ENCODE measurements around the gene PCDHGA5.
"Not testable (repeated sequence)": the region's sequence is repeated elsewhere in the genome, so short reads cannot be mapped to it uniquely, and the experiment has no call there.

The PCDHGA5 gene

GRCh38 chr5:141343242-141343952, 20.6 kb upstream of the PCDHGA5 start, which contains the start of gene PCDHGA3:
Gene PCDHGA3, plus strand, starts transcription at chr5:141343829. Its CDS starts 205 bp downstream, at chr5:141344034.
- no peak within 1 kb of the TSS for H3K4me3 ChIP-seq (ENCODE audit: low read length)
- peaks cover 23% of the 10 kb centered on the region; the same call in 1 of the 2 replicates for H3K9me3 ChIP-seq (ENCODE audit: control insufficient read depth, insufficient read depth, low read length)
- H3K9me2 ChIP-seq (replicated peaks; ENCODE audit: control insufficient read depth, low read length), result no peaks in the 10 kb centered on the region

DNA sequence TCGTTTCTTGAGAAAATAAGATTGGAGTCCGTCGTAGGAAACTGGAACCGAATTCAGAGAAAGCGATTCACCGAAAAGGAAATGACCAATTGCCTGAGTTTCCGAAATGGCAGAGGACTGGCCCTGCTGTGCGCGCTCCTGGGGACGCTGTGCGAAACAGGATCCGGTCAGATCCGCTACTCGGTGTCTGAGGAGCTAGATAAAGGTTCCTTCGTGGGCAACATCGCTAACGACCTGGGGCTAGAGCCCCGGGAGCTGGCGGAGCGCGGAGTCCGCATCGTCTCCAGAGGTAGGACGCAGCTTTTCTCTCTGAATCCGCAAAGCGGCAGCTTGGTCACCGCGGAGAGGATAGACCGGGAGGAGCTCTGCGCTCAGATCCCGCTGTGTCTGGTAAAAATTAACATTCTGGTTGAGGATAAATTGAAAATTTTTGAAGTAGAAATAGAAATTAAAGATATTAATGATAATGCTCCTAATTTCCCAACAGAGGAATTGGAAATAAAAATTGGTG, 20.0 kb upstream of the PCDHGA5 start:
- Histone ChIP-seq H3K27me3 (ENCODE audit: control insufficient read depth, low read length) (no peaks in the 10 kb centered on the region), H3K27ac (ENCODE audit: low read depth, low read length) (no peak overlapping the region), H3K36me3 (ENCODE audit: control insufficient read depth, low read length) (no peaks in the 10 kb centered on the region), H3K4me1 (ENCODE audit: control insufficient read depth, low read length) (no peaks in the 10 kb centered on the region), H3K79me2 (ENCODE audit: control insufficient read depth, low read length) (no peaks in the 10 kb centered on the region), H3K9me2 (replicated peaks; ENCODE audit: control insufficient read depth, low read length) (no peaks in the 10 kb centered on the region), H3K4me2 (ENCODE audit: low read length) (no peak overlapping the region), H4K20me1 (ENCODE audit: control insufficient read depth, insufficient read depth, low read depth, low read length) (no peaks in the 10 kb centered on the region), H3F3A (ENCODE audit: control insufficient read depth, insufficient read depth) (no peaks in the 10 kb centered on the region), H3K9me3 (ENCODE audit: control insufficient read depth, insufficient read depth, low read length) (peaks cover 18% of the 10 kb centered on the region; the same call in 1 of the 2 replicates), H3K4me3 (ENCODE audit: low read length) (no peak overlapping the region)
- TF ChIP-seq CTCF (IDR thresholded peaks at IDR 0.05; ENCODE audit: low read depth, low read length, poor library complexity, severe bottlenecking), result no peak
- no peak for TF ChIP-seq EZH2phosphoT487 (IDR thresholded peaks at IDR 0.05; ENCODE audit: borderline replicate concordance, low read length)

More at GRCh38 chr5:141343242-141343952, 20.6 kb upstream of the PCDHGA5 start, which contains the start of gene PCDHGA3:
- no peaks in the 10 kb centered on the region for H4K20me1 ChIP-seq (ENCODE audit: control insufficient read depth, insufficient read depth, low read depth, low read length)
- H3K36me3 ChIP-seq (ENCODE audit: control insufficient read depth, low read length), result no peaks in the 10 kb centered on the region
- H3K27me3 ChIP-seq (ENCODE audit: control insufficient read depth, low read length), result no peaks in the 10 kb centered on the region
- no peak for TF ChIP-seq EZH2phosphoT487 (IDR thresholded peaks at IDR 0.05; ENCODE audit: borderline replicate concordance, low read length)
- peak; percentile 65 for TF ChIP-seq CTCF (IDR thresholded peaks at IDR 0.05; ENCODE audit: low read depth, low read length, poor library complexity, severe bottlenecking)
- no peaks in the 10 kb centered on the region for H3F3A ChIP-seq (ENCODE audit: control insufficient read depth, insufficient read depth)
- H3K27ac ChIP-seq (ENCODE audit: low read depth, low read length), result no peak within 1 kb of the TSS
- H3K79me2 ChIP-seq (ENCODE audit: control insufficient read depth, low read length), result no peaks in the 10 kb centered on the region
- no peak within 1 kb of the TSS for H3K4me2 ChIP-seq (ENCODE audit: low read length)
- no peaks in the 10 kb centered on the region for H3K4me1 ChIP-seq (ENCODE audit: control insufficient read depth, low read length)

DNA sequence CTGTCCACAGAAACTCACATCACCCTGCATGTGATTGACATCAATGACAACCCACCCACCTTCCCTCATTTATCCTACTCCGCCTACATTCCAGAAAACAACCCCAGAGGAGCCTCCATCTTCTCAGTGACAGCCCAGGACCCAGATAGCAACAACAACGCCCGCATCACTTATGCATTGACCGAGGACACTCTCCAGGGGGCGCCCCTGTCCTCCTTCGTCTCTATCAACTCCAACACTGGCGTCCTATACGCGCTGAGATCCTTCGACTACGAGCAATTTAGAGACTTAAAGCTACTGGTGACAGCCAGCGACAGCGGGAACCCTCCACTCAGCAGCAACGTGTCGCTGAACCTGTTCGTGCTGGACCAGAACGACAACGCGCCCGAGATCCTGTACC, 18.6 kb upstream of the PCDHGA5 start:
- Histone ChIP-seq H3K79me2 (ENCODE audit: control insufficient read depth, low read length) (no peaks in the 10 kb centered on the region), H4K20me1 (ENCODE audit: control insufficient read depth, insufficient read depth, low read depth, low read length) (no peaks in the 10 kb centered on the region), H3K4me1 (ENCODE audit: control insufficient read depth, low read length) (peaks cover 7% of the 10 kb centered on the region), H3K27ac (ENCODE audit: low read depth, low read length) (no peak overlapping the region), H3K4me2 (ENCODE audit: low read length) (no peak overlapping the region), H3K4me3 (ENCODE audit: low read length) (no peak overlapping the region), H3K9me3 (ENCODE audit: control insufficient read depth, insufficient read depth, low read length) (peaks cover 9% of the 10 kb centered on the region; the same call in 1 of the 2 replicates), H3F3A (ENCODE audit: control insufficient read depth, insufficient read depth) (no peaks in the 10 kb centered on the region), H3K27me3 (ENCODE audit: control insufficient read depth, low read length) (no peaks in the 10 kb centered on the region), H3K9me2 (replicated peaks; ENCODE audit: control insufficient read depth, low read length) (no peaks in the 10 kb centered on the region), H3K36me3 (ENCODE audit: control insufficient read depth, low read length) (no peaks in the 10 kb centered on the region)
- TF ChIP-seq CTCF (IDR thresholded peaks at IDR 0.05; ENCODE audit: low read depth, low read length, poor library complexity, severe bottlenecking), result no peak
- no peak for TF ChIP-seq EZH2phosphoT487 (IDR thresholded peaks at IDR 0.05; ENCODE audit: borderline replicate concordance, low read length)

- not testable (repeated sequence) for H3K4me3 ChIP-seq (ENCODE audit: low read length); H3K79me2 ChIP-seq (ENCODE audit: control insufficient read depth, low read length); H3K9me2 ChIP-seq (replicated peaks; ENCODE audit: control insufficient read depth, low read length); H3K4me2 ChIP-seq (ENCODE audit: low read length); H3F3A ChIP-seq (ENCODE audit: control insufficient read depth, insufficient read depth); H3K27me3 ChIP-seq (ENCODE audit: control insufficient read depth, low read length); H4K20me1 ChIP-seq (ENCODE audit: control insufficient read depth, insufficient read depth, low read depth, low read length); H3K4me1 ChIP-seq (ENCODE audit: control insufficient read depth, low read length); H3K27ac ChIP-seq (ENCODE audit: low read depth, low read length); H3K36me3 ChIP-seq (ENCODE audit: control insufficient read depth, low read length)
- peaks cover 12% of the 10 kb centered on the region; the same call in 1 of the 2 replicates for H3K9me3 ChIP-seq (ENCODE audit: control insufficient read depth, insufficient read depth, low read length)
Observed at GRCh38 chr5:141346017-141346416, 17.9 kb upstream of the PCDHGA5 start.

Data from DOHH2 (cell line).